Measurements from ENCODE around the gene NMU.

DNA sequence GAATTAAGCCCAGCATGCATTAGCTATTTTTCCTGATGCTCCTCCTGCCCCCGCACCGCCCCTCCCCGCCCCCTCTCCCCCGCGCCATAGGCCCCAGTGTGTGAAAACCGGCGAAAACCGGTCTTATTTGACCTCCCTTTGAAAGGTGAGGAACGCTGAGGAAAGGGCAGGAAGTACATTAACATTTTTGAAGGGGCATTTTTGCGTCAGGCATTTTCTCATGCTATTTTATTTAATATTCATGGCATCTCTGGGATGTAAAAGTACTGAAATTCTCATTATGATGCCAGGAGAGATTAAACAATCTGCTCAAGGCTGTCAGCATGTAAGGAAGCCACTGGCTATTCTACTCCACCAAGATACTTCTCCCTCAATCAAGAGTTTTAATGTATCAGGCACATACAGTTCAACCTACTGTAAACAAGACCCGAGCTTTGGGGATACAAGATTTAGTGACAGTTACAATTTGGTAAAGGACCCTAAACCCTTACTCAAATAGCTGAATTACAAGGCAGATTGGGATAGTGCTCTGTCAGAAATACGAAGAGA, 1.2 kb upstream of the NMU start:
- TF ChIP-seq, protein P1, sequence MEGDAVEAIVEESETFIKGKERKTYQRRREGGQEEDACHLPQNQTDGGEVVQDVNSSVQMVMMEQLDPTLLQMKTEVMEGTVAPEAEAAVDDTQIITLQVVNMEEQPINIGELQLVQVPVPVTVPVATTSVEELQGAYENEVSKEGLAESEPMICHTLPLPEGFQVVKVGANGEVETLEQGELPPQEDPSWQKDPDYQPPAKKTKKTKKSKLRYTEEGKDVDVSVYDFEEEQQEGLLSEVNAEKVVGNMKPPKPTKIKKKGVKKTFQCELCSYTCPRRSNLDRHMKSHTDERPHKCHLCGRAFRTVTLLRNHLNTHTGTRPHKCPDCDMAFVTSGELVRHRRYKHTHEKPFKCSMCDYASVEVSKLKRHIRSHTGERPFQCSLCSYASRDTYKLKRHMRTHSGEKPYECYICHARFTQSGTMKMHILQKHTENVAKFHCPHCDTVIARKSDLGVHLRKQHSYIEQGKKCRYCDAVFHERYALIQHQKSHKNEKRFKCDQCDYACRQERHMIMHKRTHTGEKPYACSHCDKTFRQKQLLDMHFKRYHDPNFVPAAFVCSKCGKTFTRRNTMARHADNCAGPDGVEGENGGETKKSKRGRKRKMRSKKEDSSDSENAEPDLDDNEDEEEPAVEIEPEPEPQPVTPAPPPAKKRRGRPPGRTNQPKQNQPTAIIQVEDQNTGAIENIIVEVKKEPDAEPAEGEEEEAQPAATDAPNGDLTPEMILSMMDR (IDR thresholded peaks at IDR 0.05 in 4 of 5, conservative IDR thresholded peaks at IDR 0.05 in 1 of 5), result no peak
- no peak for TF ChIP-seq POLR2A (IDR thresholded peaks at IDR 0.05)
